ENCODE data around the gene MSRB3. TPM values are rescaled to one million over a fixed set of nuclear protein-coding genes. Genes with fewer than 3 reads are reported as not detected.

Gene MSRB3
- total RNA-seq, 5 donors from 2014 or later (not counting 1 experiment from before 2014, with no cell fraction given), result 0.22 to 0.90 (median 0.56) TPM

DNA sequence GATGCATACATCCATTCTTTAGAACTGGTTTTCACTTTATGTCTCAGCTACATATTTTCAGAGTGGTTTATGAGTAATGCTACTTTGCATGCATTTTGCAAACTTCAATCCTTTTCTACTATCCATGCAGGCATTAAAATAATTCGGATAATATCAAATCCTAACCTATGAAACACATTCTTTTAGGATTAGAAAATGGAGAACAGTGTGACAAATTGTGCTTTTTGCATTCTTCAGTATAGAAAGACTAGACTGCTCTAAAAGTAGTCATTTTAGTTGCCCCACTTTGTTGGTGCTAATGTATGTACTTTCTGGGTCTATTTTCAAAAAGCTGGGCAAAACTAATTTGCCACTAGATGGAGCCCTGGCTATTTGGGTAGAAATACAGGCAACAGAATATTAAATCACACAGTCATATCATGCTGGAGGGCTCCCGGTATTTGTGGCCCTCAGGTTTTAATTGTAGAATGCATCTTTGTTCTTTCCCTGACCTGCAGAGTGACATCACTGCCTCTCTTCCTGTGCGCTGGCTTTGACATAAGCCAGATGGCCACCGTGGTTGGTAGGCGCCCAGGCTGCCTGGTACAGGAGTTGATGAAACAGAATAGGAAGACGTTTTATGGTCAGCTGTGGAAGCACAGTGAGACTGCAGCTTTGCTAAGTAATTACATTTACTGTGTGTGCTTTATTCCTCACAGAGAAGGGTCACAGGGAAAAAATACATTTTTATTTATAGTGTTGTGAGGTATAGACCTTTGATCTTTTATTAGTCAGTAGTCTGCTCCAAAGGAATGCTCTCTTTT is 28.1 kb downstream of the MSRB3 start:
- ChIA-PET CTCF (interaction anchor here (0.6 kb wide), 2 partner anchors 446 to 1497 kb away, joined by 3 read pairs; no protein-coding TSS in a partner anchor), POLR2A (no interaction called here)
- no peaks in the 10 kb centered on the region for H3K9me3 ChIP-seq
- no peak overlapping the region for H3K4me3 ChIP-seq (ENCODE audit: control insufficient read depth in 1 of 2, extremely low read depth in 1 of 2, low read length in 1 of 2)
- no peak overlapping the region for H3K27ac ChIP-seq (ENCODE audit: low read length)
- Mint-ChIP-seq H3K27ac (no peak overlapping the region), H3K27me3 (peaks cover 16 to 27% of the 10 kb centered on the region in 2 donors), H3K9me3 (no peaks in the 10 kb centered on the region), H3K4me1 (peaks cover 4 to 13% (median 5%) of the 10 kb centered on the region in 3 donors), H3K4me3 (no peak overlapping the region), H3K36me3 (no peaks in the 10 kb centered on the region)
- WGBS (ENCODE audit: insufficient coverage), result 8% methylated on average over 2 of the region's 6 CpGs
- H3K4me1 ChIP-seq (ENCODE audit: control insufficient read depth in 1 of 2, extremely low read depth in 1 of 2, insufficient read depth in 2 of 2, low read length in 2 of 2), result peaks cover 0 to 5% of the 10 kb centered on the region in 2 experiments
- DNase-seq, result peak in 1 of 35 experiments; percentile 3
- ATAC-seq (replicated peaks in 1 of 4), result no peak
- H3K36me3 ChIP-seq (ENCODE audit: control insufficient read depth in 2 of 2, extremely low read depth in 1 of 2, insufficient read depth in 1 of 2, low read length in 1 of 2), result no peaks in the 10 kb centered on the region
- H3K27me3 ChIP-seq (replicated peaks in 1 of 2; ENCODE audit: control insufficient read depth in 2 of 2, extremely low read depth in 1 of 2, insufficient read depth in 2 of 2, low read length in 1 of 2), result peaks cover 0 to 3% of the 10 kb centered on the region in 2 experiments

DNA sequence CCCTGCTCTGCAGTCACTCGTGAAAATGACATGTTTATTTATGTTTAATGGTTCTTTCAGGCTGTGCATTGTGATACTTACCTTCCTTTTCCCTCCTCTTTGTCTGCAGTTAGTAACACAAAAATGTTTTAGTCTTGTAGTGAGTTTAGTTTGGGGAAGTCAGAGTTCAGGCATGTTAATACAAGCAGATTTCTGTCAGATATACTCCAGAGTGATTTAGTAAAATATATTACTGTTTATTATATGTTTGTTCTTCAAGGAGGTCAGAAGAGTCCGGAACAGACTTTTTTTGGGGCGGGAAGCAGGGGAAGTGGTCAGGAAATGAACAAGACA is 28.7 kb downstream of the MSRB3 start:
- peaks cover 14 to 26% of the 10 kb centered on the region in 2 donors for H3K27me3 Mint-ChIP-seq
- no peak for ATAC-seq (replicated peaks in 1 of 4)

DNA sequence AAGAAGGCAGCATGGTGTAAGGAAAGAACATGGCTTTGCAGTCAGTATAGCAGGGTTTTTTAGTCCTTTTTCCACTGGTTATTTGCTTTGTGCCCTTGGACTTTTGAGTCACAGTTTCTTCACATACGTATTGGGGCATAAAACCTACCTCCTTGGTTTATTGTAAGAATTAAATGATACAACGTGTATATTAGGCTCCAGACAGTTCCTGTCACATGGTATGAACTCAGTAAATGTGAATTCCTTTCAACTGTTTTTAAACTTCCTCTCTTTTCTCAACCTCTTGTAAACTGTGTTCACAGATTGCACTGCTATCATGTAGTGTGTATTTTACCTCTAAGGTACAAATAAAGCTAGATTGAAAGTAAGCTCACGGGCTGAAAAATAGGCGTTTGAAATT is 29.5 kb downstream of the MSRB3 start:
- Mint-ChIP-seq H3K27ac (no peak overlapping the region), H3K27me3 (peaks cover 14 to 27% of the 10 kb centered on the region in 2 donors), H3K36me3 (no peaks in the 10 kb centered on the region), H3K9me3 (no peaks in the 10 kb centered on the region), H3K4me1 (peaks cover 4 to 13% (median 5%) of the 10 kb centered on the region in 3 donors), H3K4me3 (no peak overlapping the region)
- Histone ChIP-seq H3K27ac (ENCODE audit: low read length) (no peak overlapping the region), H3K4me3 (ENCODE audit: control insufficient read depth in 1 of 2, extremely low read depth in 1 of 2, low read length in 1 of 2) (no peak overlapping the region), H3K9me3 (no peaks in the 10 kb centered on the region), H3K36me3 (ENCODE audit: control insufficient read depth in 2 of 2, extremely low read depth in 1 of 2, insufficient read depth in 1 of 2, low read length in 1 of 2) (no peaks in the 10 kb centered on the region), H3K4me1 (ENCODE audit: control insufficient read depth in 1 of 2, extremely low read depth in 1 of 2, insufficient read depth in 2 of 2, low read length in 2 of 2) (peaks cover 0 to 5% of the 10 kb centered on the region in 2 experiments), H3K27me3 (replicated peaks in 1 of 2; ENCODE audit: control insufficient read depth in 2 of 2, extremely low read depth in 1 of 2, insufficient read depth in 2 of 2, low read length in 1 of 2) (peaks cover 0 to 3% of the 10 kb centered on the region in 2 experiments)
- WGBS (ENCODE audit: insufficient coverage), result no CpG with 5 or more reads among the region's 4 CpGs
- DNase-seq, result no peak
- ChIA-PET POLR2A (no interaction called here), CTCF (interaction anchor here in 1 of 2 donors (0.5 kb wide), 1 partner anchor 788 kb away, joined by 4 read pairs; no protein-coding TSS in a partner anchor)
- ATAC-seq (replicated peaks in 1 of 4), result no peak

More for the DNA sequence above, 28.7 kb downstream of the MSRB3 start:
- peaks cover 0 to 3% of the 10 kb centered on the region in 2 experiments for H3K27me3 ChIP-seq (replicated peaks in 1 of 2; ENCODE audit: control insufficient read depth in 2 of 2, extremely low read depth in 1 of 2, insufficient read depth in 2 of 2, low read length in 1 of 2)
- no CpG with 5 or more reads among the region's 3 CpGs for WGBS (ENCODE audit: insufficient coverage)
- Mint-ChIP-seq H3K4me3 (no peak overlapping the region), H3K9me3 (no peaks in the 10 kb centered on the region), H3K36me3 (no peaks in the 10 kb centered on the region), H3K27ac (no peak overlapping the region), H3K4me1 (peaks cover 4 to 13% (median 5%) of the 10 kb centered on the region in 3 donors)
- no peaks in the 10 kb centered on the region for H3K36me3 ChIP-seq (ENCODE audit: control insufficient read depth in 2 of 2, extremely low read depth in 1 of 2, insufficient read depth in 1 of 2, low read length in 1 of 2)
- POLR2A ChIA-PET, result no interaction called here
- no peak overlapping the region for H3K27ac ChIP-seq (ENCODE audit: low read length)
- DNase-seq, result no peak
- no peak overlapping the region for H3K4me3 ChIP-seq (ENCODE audit: control insufficient read depth in 1 of 2, extremely low read depth in 1 of 2, low read length in 1 of 2)
- peaks cover 0 to 5% of the 10 kb centered on the region in 2 experiments for H3K4me1 ChIP-seq (ENCODE audit: control insufficient read depth in 1 of 2, extremely low read depth in 1 of 2, insufficient read depth in 2 of 2, low read length in 2 of 2)
- H3K9me3 ChIP-seq, result no peaks in the 10 kb centered on the region
- CTCF ChIA-PET, result interaction anchor here in 1 of 2 donors (0.6 kb wide), 1 partner anchor 1497 kb away, joined by 3 read pairs; no protein-coding TSS in a partner anchor

DNA sequence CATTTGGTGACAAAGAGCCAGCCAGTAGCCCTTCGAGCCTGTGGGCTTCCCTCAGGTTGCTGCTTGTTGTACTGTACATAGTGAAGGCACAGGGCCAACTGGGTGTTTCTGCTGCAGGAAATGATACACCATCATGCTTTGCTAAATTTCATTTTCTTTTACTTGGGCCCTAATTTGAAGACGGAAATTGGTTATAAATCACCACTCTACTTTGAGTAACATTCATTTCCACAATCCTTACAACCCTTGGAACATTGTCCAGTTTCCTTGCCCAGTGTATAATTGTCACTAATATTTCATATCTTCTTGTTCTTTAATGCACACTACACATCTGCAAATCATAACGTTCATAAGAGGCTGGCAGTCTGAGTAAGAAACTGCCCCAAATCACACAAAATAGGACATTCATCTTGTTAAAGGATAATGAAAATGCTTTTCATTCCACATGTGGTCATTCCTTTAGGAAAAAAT is 30.2 kb downstream of the MSRB3 start:
- Histone ChIP-seq H3K4me3 (ENCODE audit: control insufficient read depth in 1 of 2, extremely low read depth in 1 of 2, low read length in 1 of 2) (no peak overlapping the region), H3K9me3 (no peaks in the 10 kb centered on the region), H3K27me3 (replicated peaks in 1 of 2; ENCODE audit: control insufficient read depth in 2 of 2, extremely low read depth in 1 of 2, insufficient read depth in 2 of 2, low read length in 1 of 2) (peaks cover 0 to 3% of the 10 kb centered on the region in 2 experiments), H3K27ac (ENCODE audit: low read length) (no peak overlapping the region), H3K36me3 (ENCODE audit: control insufficient read depth in 2 of 2, extremely low read depth in 1 of 2, insufficient read depth in 1 of 2, low read length in 1 of 2) (no peaks in the 10 kb centered on the region), H3K4me1 (ENCODE audit: control insufficient read depth in 1 of 2, extremely low read depth in 1 of 2, insufficient read depth in 2 of 2, low read length in 2 of 2) (peaks cover 0 to 5% of the 10 kb centered on the region in 2 experiments)
- ATAC-seq (replicated peaks in 1 of 4), result no peak
- POLR2A ChIA-PET, result no interaction called here
- Mint-ChIP-seq H3K9me3 (no peaks in the 10 kb centered on the region), H3K4me1 (peaks cover 4 to 13% (median 5%) of the 10 kb centered on the region in 3 donors), H3K36me3 (no peaks in the 10 kb centered on the region), H3K27me3 (peaks cover 11 to 27% of the 10 kb centered on the region in 2 donors), H3K27ac (no peak overlapping the region), H3K4me3 (no peak overlapping the region)
- 58% methylated on average over 2 of the region's 3 CpGs for WGBS (ENCODE audit: insufficient coverage)
- DNase-seq, result no peak
- CTCF ChIA-PET, result interaction anchor here (0.5 to 1.3 kb wide), 2 partner anchors 9 to 788 kb away, joined by 3 to 4 read pairs; no protein-coding TSS in a partner anchor

DNA sequence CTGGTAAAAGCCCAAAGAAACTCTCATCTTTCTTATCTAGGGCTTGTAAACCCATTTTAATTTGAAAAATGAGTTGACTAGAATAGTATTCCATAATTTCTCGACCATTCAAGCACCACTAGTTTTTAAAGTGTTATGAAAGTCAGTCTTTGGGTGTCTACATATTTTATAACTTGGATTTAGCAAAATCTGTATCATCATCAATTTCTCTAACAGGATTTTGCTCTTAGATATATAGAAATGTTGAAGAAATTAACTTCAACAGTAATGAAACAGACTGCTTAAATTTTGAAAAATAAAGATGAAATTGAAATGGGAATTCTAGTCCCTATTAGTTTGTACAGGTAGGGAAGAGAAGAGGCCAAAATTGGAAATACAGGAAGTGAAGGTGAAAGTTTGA is 32.8 kb downstream of the MSRB3 start:
- ChIA-PET POLR2A (no interaction called here), CTCF (no interaction called here)
- no peak for DNase-seq
- Mint-ChIP-seq H3K27me3 (peaks cover 3 to 15% of the 10 kb centered on the region in 2 donors), H3K4me3 (no peak overlapping the region), H3K36me3 (no peaks in the 10 kb centered on the region), H3K4me1 (peaks cover 4 to 13% (median 5%) of the 10 kb centered on the region in 3 donors), H3K9me3 (no peaks in the 10 kb centered on the region), H3K27ac (no peak overlapping the region)
- no peak for ATAC-seq (replicated peaks in 1 of 4)
- H3K4me1 ChIP-seq (ENCODE audit: control insufficient read depth in 1 of 2, extremely low read depth in 1 of 2, insufficient read depth in 2 of 2, low read length in 2 of 2), result peaks cover 0 to 5% of the 10 kb centered on the region in 2 experiments
- H3K4me3 ChIP-seq (ENCODE audit: control insufficient read depth in 1 of 2, extremely low read depth in 1 of 2, low read length in 1 of 2), result no peak overlapping the region
- H3K9me3 ChIP-seq, result no peaks in the 10 kb centered on the region
- H3K27ac ChIP-seq (ENCODE audit: low read length), result no peak overlapping the region
- no CpG with 5 or more reads among the region's 1 CpG for WGBS (ENCODE audit: insufficient coverage)
- H3K36me3 ChIP-seq (ENCODE audit: control insufficient read depth in 2 of 2, extremely low read depth in 1 of 2, insufficient read depth in 1 of 2, low read length in 1 of 2), result no peaks in the 10 kb centered on the region
- peaks cover 0 to 3% of the 10 kb centered on the region in 2 experiments for H3K27me3 ChIP-seq (replicated peaks in 1 of 2; ENCODE audit: control insufficient read depth in 2 of 2, extremely low read depth in 1 of 2, insufficient read depth in 2 of 2, low read length in 1 of 2)

DNA sequence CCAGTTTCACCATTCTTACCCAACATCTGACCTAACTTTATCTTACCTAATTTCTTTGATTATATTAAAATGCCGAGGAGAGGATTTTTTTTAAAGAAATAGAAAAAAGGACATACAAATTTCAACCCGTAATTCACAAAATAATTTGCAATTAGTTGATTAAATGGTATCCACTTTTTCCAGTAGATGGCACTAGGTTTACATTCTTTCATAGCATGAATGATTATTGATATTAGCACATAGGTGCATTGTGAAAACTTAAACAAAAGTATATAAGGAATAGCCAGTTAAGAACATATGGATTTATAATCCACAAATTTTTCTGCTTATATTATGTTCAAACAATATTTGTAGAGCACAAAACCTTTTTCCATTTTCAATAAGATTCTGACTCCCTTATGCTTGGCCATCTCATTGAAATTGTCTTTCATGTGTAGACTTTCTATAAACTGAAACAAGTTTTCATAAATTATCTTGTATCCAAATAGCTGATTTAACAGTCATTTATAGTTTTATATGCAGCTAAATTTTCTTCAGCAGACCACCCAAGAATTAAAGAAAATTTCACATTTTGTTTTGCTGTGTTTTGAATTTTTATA is 35.3 kb downstream of the MSRB3 start:
- Mint-ChIP-seq H3K9me3 (no peaks in the 10 kb centered on the region), H3K27ac (no peak overlapping the region), H3K4me1 (peaks cover 0 to under 1% (median 0%) of the 10 kb centered on the region in 3 donors), H3K4me3 (no peak overlapping the region), H3K36me3 (no peaks in the 10 kb centered on the region), H3K27me3 (peaks cover 4 to 8% of the 10 kb centered on the region in 2 donors)
- DNase-seq (no peak), ATAC-seq (replicated peaks in 1 of 4) (no peak)
- Histone ChIP-seq H3K9me3 (no peaks in the 10 kb centered on the region), H3K27me3 (replicated peaks in 1 of 2; ENCODE audit: control insufficient read depth in 2 of 2, extremely low read depth in 1 of 2, insufficient read depth in 2 of 2, low read length in 1 of 2) (no peaks in the 10 kb centered on the region), H3K4me1 (ENCODE audit: control insufficient read depth in 1 of 2, extremely low read depth in 1 of 2, insufficient read depth in 2 of 2, low read length in 2 of 2) (no peaks in the 10 kb centered on the region), H3K27ac (ENCODE audit: low read length) (no peak overlapping the region), H3K4me3 (ENCODE audit: control insufficient read depth in 1 of 2, extremely low read depth in 1 of 2, low read length in 1 of 2) (no peak overlapping the region), H3K36me3 (ENCODE audit: control insufficient read depth in 2 of 2, extremely low read depth in 1 of 2, insufficient read depth in 1 of 2, low read length in 1 of 2) (no peaks in the 10 kb centered on the region)
- no CpG with 5 or more reads among the region's 2 CpGs for WGBS (ENCODE audit: insufficient coverage)
- ChIA-PET POLR2A (no interaction called here), CTCF (interaction anchor here (0.7 to 0.8 kb wide), 2 partner anchors 30 to 609 kb away, joined by 3 read pairs; no protein-coding TSS in a partner anchor)
